Medulla oblongata (tissue), 1 donor: ENCODE data around the gene NBEAL1.
A peak's percentile ranks its signal among the peaks of the same experiment; 100 is the strongest.
"Not testable (repeated sequence)": the region's sequence is repeated elsewhere in the genome, so short reads cannot be mapped to it uniquely, and the experiment has no call there.

Experiments
- DNase-seq: peaks from one replicate; pipeline ENCODE4 v3.0.0-alpha.2; 2015; ENCODE audit errors: extremely low spot score

NBEAL1 gene

DNA sequence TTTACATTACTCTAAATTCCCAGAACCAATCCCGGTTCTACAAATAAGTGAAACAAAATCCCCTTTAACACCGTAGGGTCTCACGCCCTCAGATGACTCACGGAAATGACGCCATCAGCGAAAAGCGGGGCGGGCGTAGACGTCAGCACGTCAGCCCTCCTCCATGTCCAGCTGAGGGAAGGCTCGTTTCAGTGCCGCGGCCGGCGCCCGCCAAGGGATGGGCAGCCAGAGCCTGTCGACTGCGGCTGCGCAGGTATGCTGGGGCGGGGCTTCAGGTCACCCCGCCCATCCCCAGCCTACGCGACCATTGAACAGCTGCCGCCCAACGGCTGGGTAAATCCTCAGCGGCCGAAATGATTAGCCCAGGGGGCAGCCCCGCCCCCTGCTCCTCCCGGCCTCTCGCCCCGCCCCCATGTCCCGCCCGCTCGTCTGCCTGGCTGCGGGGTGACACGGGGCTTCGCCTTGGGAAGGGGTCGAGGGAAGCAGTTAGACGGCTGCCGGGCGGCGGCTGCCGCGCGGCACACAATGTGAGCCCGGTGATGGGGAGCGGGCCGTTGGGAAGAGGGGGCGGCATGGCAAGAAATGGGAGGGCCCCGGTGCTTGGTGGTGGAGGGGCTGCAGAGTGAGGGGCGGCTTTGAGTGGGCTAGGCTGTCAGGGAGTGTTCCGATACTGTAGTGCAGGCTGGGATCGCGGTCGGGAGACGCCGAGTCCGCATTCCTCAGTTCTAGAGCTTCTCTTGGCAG lies at the start of gene NBEAL1:
TSS of gene NBEAL1 (plus strand) at position 420 of the 744 bp plus-strand sequence. CDS start 1,510 bp downstream, outside the sequence.
- DNase-seq: peak; percentile 99

- peak; percentile 78 for DNase-seq
Measured at GRCh38 chr2:202965810-202966460, 48.7 kb upstream of the NBEAL1 start.

DNA sequence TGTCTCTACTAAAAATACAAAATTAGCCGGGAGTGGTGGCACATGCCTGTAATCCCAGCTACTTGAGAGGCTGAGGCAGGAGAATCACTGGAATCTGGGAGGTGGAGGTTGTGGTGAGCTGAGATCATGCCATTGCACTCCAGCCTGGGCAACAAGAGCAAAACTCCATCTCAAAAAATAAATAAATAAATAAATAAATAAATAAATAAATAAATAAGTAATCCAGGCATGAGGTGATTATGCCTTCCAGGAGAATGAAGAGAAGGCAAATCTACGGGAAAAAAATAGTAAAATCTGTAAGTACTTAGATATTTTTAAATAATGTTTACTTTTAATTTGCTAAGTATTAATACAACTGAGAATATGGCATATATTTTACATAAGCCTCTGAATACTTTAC lies 45.3 kb upstream of the NBEAL1 start:
- not testable (repeated sequence) for DNase-seq

GRCh38 chr2:202976809-202977208 lies 37.9 kb upstream of the NBEAL1 start:
- DNase-seq: no peak

GRCh38 chr2:202982779-202983491 lies 31.7 kb upstream of the NBEAL1 start:
- DNase-seq: no peak

- DNase-seq: no peak
Measured at GRCh38 chr2:202989749-202990148, 24.9 kb upstream of the NBEAL1 start.

DNA sequence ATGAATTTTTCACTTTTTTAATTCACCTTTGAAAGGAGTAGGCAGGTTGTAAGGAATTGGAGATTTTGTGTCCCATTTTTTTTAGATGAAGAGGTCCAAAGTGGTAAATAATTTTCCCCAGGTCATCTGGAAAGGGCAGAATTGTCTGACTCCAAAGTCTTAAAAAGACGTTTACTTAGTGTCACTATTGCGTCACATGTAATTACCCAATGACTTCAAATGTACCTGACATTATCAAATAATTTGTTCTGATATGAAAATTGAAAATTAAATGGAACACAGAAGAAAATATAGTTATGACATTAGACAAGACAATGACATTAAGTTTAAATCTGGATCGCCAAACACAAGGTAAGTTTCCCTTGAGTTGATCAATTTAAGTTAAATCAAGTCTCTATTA lies 24.2 kb upstream of the NBEAL1 start:
- no peak for DNase-seq

- DNase-seq: not testable (repeated sequence)
Measured at GRCh38 chr2:202997113-202997512, 17.6 kb upstream of the NBEAL1 start.

- no peak for DNase-seq
Measured at GRCh38 chr2:203002054-203002821, 12.4 kb upstream of the NBEAL1 start.

GRCh38 chr2:203003716-203004115 lies 11.0 kb upstream of the NBEAL1 start:
- no peak for DNase-seq

DNA sequence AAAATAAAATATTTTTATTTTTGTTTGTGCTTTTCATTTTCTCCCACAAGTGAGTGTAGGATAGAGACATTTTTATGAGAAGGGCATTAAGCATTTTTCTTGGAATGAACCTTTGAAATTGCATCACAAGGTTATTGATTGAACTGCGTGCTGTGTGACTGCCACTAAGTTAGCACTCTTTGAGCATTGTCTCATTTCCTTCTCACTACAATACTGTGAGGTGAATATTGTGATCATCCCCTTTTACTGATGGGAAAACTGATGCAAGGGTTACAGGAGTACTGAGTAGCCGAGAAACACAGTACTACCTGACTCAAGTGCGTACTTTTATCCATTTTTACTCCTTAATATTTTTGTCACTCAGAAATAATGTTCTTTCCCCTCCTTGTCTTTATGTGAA lies 2.0 kb downstream of the NBEAL1 start:
- DNase-seq: peak; percentile 15

DNA sequence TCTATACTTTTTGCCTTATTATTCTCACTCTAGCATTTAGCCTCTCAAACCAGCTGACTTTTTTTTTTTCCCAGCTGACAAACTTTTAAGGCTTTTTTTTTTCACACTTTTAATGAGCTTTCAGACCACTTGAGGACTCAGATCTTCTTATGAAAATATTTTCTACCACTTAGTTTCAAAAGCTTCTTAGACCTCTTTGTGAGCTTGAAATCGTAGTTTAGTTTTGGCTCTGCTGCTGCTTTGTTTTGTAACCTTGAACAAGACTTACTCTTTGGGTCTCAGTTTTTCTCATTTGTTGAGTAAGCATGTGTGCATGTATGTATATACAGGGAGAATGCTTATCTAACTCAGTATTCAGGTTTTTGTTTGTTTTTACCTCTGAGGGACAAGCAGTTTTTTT lies 3.5 kb downstream of the NBEAL1 start:
- DNase-seq: peak; percentile 40

GRCh38 chr2:203019142-203019541 lies 4.5 kb downstream of the NBEAL1 start:
- DNase-seq: peak; percentile 12

DNA sequence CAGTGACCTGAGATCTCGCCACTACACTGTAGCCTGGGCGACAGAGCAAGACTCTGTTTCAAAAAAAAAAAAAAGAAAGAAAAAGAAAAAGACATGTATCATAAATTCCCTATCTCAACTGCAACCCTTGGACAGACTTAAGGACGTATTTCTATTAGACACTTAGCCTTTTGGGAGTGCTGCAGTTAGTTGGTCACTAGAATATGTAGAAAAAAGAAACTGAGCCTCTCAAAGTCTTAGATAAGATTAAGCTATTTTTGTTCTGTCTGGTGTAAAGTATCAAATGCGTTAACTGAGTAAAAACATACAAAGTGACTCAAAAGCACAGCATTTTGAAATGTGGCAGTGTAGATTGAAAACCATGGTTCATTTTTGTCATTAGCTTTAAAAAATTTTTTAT lies 7.3 kb downstream of the NBEAL1 start:
- DNase-seq: no peak

DNA sequence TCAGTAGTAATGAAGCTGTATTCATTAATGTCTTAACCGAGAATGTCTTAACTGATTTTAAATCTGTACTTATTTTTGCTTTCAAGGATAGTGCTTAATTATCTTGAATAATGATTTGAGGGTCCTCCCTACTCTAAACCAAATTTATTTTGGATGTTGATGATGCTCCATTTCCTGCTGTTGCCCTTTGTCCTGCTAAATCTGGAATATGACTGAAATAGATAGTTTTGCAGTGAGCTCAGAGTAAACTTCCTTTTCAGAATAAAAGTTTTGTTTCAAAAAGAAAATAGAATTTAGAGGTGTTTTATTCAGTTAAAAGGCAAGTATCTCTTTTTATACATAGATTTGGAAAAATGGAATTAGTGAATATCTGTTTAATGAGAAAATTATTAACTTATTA lies 8.1 kb downstream of the NBEAL1 start:
- DNase-seq: no peak

GRCh38 chr2:203025592-203025991 lies 10.9 kb downstream of the NBEAL1 start:
- DNase-seq: no peak

DNA sequence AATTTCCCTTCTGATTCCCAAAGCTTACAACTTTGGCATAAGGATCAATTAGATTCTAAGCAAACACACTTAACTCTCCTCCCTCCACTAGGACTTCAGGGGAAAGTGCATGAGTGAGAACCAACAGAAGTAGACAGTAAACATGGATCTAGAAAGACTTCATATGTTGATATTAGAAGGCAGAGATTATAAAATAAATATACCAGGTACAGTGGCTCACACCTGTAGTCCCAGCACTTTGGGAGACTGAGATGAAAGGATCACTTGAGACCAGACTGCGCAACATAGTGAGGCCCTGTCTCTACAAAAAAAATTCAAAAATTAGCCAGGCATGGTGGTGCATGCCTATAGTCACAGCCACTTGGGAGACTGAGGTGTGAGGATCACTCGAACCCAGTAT lies 15.9 kb downstream of the NBEAL1 start:
- no peak for DNase-seq

GRCh38 chr2:203030991-203031390 lies 16.3 kb downstream of the NBEAL1 start:
- no peak for DNase-seq

DNA sequence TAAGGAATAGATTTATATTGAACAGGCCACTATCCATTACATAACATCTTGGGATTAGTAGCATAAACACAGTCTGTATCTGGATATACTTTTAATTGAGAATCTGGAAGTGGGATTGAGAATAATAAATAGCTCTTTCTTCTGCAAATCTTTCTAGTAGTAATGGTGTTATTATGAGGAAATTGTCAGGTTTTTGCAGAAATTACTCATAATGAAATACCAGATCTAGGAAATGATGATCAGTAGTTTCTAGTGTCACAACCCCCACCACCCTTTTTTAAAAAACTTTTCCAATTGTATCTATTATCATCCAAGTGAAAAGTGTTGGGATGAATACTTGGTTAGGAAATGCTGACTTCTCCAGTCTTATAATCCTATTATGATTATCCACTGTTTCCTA lies 18.7 kb downstream of the NBEAL1 start:
- no peak for DNase-seq

- no peak for DNase-seq
Measured at GRCh38 chr2:203035879-203036470, 21.3 kb downstream of the NBEAL1 start.

DNA sequence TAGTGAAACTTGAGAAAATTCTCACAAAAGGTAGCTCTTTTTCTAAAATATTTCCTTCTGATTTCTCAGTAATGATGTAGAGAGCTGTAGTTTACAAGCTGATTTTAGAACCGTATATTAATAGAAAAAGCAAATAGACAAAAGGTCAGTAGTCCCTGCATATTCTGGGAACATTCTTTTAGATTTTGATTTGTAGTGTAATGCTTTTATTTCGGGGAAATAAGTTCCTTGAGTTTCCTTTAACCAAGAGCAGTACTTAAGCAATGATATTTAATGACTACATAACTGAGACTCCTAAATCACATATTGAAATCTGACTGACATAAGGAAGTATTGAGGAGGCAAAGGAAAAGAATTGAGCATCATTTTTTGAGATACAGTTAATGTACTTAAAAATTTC lies 22.4 kb downstream of the NBEAL1 start:
- DNase-seq: no peak

DNA sequence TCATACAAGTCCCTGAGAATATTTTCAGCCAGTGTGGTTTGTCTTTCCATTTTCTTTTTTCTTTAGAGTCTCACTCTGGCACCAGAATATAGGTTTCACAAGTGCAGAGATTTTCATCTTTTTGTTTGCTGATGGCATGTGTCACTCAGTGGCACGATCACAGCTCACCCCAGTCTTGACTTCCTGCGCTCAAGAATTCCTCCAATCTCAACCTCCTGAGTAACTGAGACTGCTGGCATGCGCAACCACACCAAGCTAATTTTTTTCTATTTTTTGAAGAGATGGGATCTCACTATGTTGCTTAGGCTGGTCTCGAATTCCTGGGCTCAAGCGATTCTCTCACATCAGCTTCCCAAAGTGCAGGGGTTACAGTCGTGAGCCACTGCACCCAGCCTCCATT lies 23.9 kb downstream of the NBEAL1 start:
- no peak for DNase-seq
